Measurements from ENCODE around the gene DDB1.

- TF ChIP-seq CTCF (IDR thresholded peaks at IDR 0.05; ENCODE audit: poor library complexity): no peak
- TF ChIP-seq EZH2 (IDR thresholded peaks at IDR 0.05; ENCODE audit: borderline replicate concordance): no peak
These were observed 58.8 kb downstream of the DDB1 start for GRCh38 chr11:61274084-61274483.

Measured in hepatocyte (in vitro differentiated cells).